RWPE2 (cell line): ENCODE data around the gene NDUFS8.

Experiments
- ATAC-seq: fragments of 200-7000 bp; cut with Tn5 transposase; 3 replicates; pipeline ENCODE4 v1.9.1; 2021; ENCODE audit warnings: low read depth
- DNase-seq: peaks from one replicate; pipeline ENCODE4 v3.0.0-alpha.2; 2020; ENCODE audit warnings: low spot score
- H3K27ac ChIP-seq: fragments of 450-650 bp; 2 replicates; pipeline ENCODE4 v1.5.1; 2017; ENCODE audit warnings: mild to moderate bottlenecking; ENCODE audit not compliant: poor library complexity, severe bottlenecking
- H3K27me3 ChIP-seq: fragments of 250-450 bp; sonication (Bioruptor Pico); 2 replicates; pipeline ENCODE4 v1.5.1; 2021; ENCODE audit warnings: mild to moderate bottlenecking, moderate library complexity; ENCODE audit not compliant: insufficient read depth, poor library complexity, severe bottlenecking
- H3K36me3 ChIP-seq: fragments of 250-450 bp; sonication (Bioruptor Pico); 2 replicates; pipeline ENCODE4 v1.5.1; 2020; ENCODE audit warnings: low read depth, mild to moderate bottlenecking, moderate library complexity
- H3K4me1 ChIP-seq: fragments of 250-450 bp; sonication (Bioruptor Pico); 2 replicates; pipeline ENCODE4 v1.5.1; 2021; ENCODE audit warnings: mild to moderate bottlenecking, moderate library complexity; ENCODE audit not compliant: insufficient read depth, poor library complexity, severe bottlenecking
- H3K4me3 ChIP-seq: fragments of 250-450 bp; sonication (Bioruptor Pico); 2 replicates; pipeline ENCODE4 v1.5.1; 2021; ENCODE audit warnings: mild to moderate bottlenecking, moderate library complexity; ENCODE audit not compliant: severe bottlenecking
- H3K9me3 ChIP-seq: fragments of 250-450 bp; sonication (Bioruptor Pico); 2 replicates; pipeline ENCODE4 v1.5.1; 2021; ENCODE audit warnings: mild to moderate bottlenecking, moderate library complexity; ENCODE audit not compliant: severe bottlenecking
- TF ChIP-seq, protein P1 (sequence below): fragments of 450-650 bp; IDR thresholded peaks from one replicate; pipeline ENCODE4 v1.5.1; 2017; ENCODE audit warnings: mild to moderate bottlenecking, moderate library complexity; ENCODE audit not compliant: poor library complexity, severe bottlenecking

Gene NDUFS8

GRCh38 chr11:68016904-68017817 is 13.3 kb upstream of the NDUFS8 start:
- Histone ChIP-seq H3K4me3 (no peak overlapping the region), H3K36me3 (no peaks in the 10 kb centered on the region), H3K27ac (peak overlapping the region; percentile 94), H3K27me3 (no peaks in the 10 kb centered on the region), H3K9me3 (no peaks in the 10 kb centered on the region), H3K4me1 (peaks cover 28% of the 10 kb centered on the region)
- DNase-seq (no peak), ATAC-seq (no peak)
- TF ChIP-seq, protein P1, sequence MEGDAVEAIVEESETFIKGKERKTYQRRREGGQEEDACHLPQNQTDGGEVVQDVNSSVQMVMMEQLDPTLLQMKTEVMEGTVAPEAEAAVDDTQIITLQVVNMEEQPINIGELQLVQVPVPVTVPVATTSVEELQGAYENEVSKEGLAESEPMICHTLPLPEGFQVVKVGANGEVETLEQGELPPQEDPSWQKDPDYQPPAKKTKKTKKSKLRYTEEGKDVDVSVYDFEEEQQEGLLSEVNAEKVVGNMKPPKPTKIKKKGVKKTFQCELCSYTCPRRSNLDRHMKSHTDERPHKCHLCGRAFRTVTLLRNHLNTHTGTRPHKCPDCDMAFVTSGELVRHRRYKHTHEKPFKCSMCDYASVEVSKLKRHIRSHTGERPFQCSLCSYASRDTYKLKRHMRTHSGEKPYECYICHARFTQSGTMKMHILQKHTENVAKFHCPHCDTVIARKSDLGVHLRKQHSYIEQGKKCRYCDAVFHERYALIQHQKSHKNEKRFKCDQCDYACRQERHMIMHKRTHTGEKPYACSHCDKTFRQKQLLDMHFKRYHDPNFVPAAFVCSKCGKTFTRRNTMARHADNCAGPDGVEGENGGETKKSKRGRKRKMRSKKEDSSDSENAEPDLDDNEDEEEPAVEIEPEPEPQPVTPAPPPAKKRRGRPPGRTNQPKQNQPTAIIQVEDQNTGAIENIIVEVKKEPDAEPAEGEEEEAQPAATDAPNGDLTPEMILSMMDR = no peak

DNA sequence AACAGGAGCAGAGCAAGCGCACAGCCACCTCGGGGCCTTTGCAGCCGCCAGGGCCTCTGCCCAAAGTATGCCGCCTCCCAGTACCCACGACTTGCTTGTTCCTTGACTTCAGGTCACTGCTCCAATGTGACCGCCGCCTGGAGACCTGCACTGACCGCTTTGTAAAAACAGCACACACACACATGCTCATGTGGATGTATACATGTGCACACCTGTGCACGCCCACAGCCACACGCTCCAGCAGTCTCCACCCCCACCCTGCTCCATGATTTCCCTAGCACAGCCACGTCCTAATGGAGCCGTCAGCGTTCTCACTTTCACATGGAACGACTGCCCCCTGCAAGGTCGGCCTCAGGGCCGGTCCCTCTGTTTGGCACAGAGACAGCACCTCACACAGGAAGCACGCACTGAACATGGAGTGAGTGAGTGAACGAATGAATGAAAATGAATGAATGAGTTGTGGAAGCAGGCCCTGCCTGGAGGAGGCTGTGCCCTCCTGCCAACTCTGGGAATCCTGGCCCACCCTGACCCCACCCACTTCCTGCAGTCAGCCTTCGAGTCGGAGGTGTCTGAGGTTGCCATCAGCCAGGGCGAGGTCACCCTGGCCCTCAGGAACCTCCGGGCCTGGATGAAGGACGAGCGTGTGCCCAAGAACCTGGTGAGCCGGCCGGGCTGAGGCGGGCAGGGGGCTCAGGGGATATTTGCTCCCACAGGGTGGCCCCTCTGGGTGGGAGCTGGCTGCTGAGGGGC is 12.3 kb upstream of the NDUFS8 start:
- H3K27me3 ChIP-seq = no peaks in the 10 kb centered on the region
- ATAC-seq (no peak), DNase-seq (no peak)
- H3K9me3 ChIP-seq = no peaks in the 10 kb centered on the region
- TF ChIP-seq, protein P1 = no peak
- no peaks in the 10 kb centered on the region for H3K36me3 ChIP-seq
- peaks cover 19% of the 10 kb centered on the region for H3K4me1 ChIP-seq
- H3K4me3 ChIP-seq = no peak overlapping the region
- peak overlapping the region; percentile 94 for H3K27ac ChIP-seq

GRCh38 chr11:68018730-68019190 is 11.7 kb upstream of the NDUFS8 start:
- ATAC-seq (no peak), DNase-seq (no peak)
- peaks cover 14% of the 10 kb centered on the region for H3K4me1 ChIP-seq
- H3K27me3 ChIP-seq = no peaks in the 10 kb centered on the region
- no peak overlapping the region for H3K27ac ChIP-seq
- H3K9me3 ChIP-seq = no peaks in the 10 kb centered on the region
- H3K4me3 ChIP-seq = no peak overlapping the region
- TF ChIP-seq, protein P1 = no peak
- H3K36me3 ChIP-seq = no peaks in the 10 kb centered on the region

DNA sequence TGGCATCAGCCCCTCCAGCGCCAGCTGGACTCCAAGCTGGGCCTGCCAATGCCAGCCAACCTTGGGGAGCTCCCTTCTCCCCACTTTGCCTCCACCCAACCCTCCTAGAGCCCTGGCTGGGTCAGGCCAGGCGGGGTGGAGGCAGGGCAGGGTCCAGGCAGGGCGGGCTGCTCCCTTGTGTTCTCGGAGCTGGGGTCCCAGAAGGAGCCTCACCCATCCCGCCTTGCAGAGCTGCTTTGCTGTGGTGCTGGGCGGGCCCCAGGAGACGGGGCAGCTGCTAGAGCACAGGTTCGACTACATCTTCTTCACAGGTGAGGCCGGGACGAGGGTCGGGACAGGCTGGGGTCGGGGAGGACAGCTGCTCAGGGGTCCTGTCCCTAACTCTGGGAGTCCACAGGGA is 11.0 kb upstream of the NDUFS8 start:
- Histone ChIP-seq H3K4me3 (no peak overlapping the region), H3K27me3 (no peaks in the 10 kb centered on the region), H3K9me3 (peaks cover 2% of the 10 kb centered on the region), H3K27ac (no peak overlapping the region), H3K4me1 (peaks cover 9% of the 10 kb centered on the region), H3K36me3 (peaks cover 2% of the 10 kb centered on the region; the same call in 1 of the 2 replicates)
- TF ChIP-seq, protein P1 = no peak
- ATAC-seq = no peak
- DNase-seq = no peak
